Globus pallidus (tissue), 1 donor: ENCODE data around the gene BMS1.
"Not testable (repeated sequence)": the region's sequence is repeated elsewhere in the genome, so short reads cannot be mapped to it uniquely, and the experiment has no call there.

Experiments used
- DNase-seq: peaks from one replicate; pipeline ENCODE4 v3.0.0-alpha.2; 2015; ENCODE audit warnings: low spot score

Gene BMS1

GRCh38 chr10:42785759-42786158, 3.2 kb downstream of the BMS1 start:
- DNase-seq: no peak

- no peak for DNase-seq
Observed at GRCh38 chr10:42790835-42791234, 8.2 kb downstream of the BMS1 start.

DNA sequence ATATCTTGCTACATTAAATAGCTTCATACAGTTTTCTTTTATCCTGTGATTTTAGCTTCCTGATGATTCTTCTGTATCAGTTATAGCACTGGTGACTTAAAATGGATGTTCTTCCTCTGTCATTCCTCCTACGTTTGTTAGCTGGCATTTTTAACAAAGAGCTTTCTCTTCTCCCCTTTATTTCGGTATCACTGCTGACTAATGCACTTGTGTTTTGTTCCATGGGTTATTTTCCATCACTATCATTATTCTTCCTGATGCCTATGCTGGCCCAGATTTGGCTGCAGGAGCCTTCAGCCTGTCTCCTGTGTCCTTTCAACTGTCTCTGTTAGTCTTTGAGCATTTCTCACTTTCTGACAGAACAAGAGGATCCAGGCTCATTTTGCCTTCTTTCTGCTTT, 13.1 kb downstream of the BMS1 start:
- DNase-seq: no peak

- DNase-seq: no peak
Observed at GRCh38 chr10:42801135-42801534, 18.5 kb downstream of the BMS1 start.

DNA sequence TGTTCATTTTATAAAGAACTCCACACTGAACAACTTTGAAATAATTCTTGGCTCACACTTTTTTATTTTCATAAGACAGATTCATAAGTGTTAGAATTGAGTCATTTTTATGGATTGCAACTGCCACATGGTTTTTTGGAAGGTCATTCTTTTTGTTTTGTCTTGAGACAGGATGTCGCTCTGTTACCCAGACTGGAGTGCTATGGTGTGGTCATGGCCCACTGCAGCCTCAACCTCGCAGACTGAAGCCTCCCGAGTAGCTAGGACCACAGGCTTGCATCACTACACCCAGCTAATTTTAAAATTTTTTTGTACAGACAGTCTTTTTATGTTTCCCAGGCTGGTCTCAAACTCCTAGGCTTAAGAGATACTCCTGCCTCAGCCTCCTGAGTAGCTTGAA, 20.3 kb downstream of the BMS1 start:
- no peak for DNase-seq

DNA sequence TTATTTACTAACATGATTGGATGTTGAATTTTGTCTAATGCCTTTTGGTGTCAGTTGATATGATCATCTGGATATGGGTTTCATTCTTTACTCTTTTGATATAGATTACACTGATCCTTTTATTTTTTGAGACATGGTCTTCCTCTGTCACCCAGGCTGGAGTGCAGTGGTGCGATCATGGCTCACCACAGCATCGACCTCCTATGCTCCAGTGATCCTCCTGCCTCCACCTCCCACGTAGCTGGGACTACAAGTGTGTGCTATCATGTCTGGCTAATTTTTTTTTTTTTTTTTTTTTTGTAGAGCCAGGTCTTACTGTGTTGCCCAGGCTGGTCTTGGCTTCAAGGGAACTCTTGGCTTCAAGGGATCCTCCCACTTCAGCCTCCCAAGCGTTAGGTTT, 27.1 kb downstream of the BMS1 start:
- DNase-seq: no peak

DNA sequence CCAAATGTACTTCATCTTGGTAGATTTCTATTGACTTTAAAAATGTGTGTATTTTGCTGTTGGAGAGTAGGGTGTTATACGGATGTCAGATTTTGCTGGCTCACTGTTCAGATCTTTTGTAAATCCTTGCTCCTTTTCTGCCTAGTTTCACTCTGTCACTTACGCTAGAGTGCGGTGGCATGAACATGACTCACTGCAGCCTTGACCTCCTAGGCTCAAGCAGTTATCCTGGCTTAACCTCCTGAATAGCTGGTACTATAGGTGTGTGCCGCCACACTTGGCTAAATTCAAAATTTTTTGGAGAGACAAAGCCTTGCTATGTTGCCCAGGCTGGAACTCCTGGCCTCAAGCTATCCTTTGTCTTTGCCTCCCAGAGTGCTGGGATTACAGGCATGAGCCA, 29.4 kb downstream of the BMS1 start:
- DNase-seq: no peak

- DNase-seq: not testable (repeated sequence)
Observed at GRCh38 chr10:42813989-42814687, 31.5 kb downstream of the BMS1 start.

DNA sequence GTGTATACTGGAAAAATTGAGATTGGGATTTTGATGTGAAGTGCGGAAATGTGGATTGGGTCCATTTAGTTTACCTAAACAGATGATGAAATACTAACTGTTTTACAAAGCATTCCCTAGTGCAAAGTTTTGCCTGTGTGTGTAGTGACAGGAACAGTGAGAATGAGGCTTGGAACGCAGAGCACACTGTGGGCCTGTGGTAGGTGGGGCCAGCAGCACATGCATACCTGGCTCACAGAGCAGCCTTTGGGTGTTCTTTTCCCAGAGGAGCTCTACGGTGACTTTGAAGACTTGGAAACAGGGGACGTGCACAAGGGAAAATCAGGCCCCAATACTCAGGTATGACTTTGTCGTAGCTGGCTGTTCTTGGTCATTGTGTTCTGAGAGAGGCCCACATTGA, 33.7 kb downstream of the BMS1 start:
- not testable (repeated sequence) for DNase-seq

- no peak for DNase-seq
Observed at GRCh38 chr10:42816912-42817311, 34.3 kb downstream of the BMS1 start.

- DNase-seq: not testable (repeated sequence)
Observed at GRCh38 chr10:42817417-42817816, 34.8 kb downstream of the BMS1 start.

GRCh38 chr10:42826759-42827158, 44.2 kb downstream of the BMS1 start:
- DNase-seq: not testable (repeated sequence)

DNA sequence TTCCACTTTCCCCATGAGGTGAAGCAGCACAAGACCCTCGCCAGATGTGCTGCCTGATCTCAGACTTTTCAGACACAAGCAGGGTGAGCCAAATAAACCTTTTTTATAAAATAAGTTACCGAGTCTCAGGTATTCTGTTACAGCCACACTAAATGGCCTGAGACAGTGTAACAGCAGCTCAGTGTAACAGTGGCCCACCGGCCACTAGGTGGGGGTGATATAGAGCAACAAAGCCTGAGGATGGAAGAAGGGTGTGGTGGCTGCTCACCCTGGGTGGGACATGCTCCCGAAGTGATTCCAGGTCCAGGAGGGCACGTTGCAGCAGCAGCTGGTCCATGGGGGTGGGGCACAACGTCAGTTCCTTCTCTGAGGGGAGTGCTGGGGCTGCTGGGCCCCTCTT, 44.6 kb downstream of the BMS1 start:
- no peak for DNase-seq

DNA sequence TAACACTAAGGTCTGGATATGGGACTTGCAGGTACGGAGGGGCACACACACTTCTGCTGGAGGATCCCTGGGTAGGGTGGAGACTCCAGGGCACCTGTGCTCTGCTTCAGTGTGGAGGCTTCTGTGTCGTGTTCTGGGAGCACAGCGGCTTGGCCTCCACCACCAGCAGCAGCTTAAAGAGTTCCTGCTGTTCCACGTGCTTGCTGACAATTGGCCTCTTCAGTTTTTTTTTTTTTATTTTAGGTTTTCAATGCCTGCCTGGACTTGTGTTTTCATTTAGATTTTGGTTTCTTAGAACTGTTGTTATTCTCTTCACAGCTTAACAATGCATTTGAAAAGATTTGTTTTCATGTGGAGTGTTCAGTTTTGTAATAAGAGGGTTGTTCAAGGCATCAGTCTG, 45.8 kb downstream of the BMS1 start:
- DNase-seq: not testable (repeated sequence)

GRCh38 chr10:42830237-42830636, 47.6 kb downstream of the BMS1 start:
- DNase-seq: peak; percentile 25

DNA sequence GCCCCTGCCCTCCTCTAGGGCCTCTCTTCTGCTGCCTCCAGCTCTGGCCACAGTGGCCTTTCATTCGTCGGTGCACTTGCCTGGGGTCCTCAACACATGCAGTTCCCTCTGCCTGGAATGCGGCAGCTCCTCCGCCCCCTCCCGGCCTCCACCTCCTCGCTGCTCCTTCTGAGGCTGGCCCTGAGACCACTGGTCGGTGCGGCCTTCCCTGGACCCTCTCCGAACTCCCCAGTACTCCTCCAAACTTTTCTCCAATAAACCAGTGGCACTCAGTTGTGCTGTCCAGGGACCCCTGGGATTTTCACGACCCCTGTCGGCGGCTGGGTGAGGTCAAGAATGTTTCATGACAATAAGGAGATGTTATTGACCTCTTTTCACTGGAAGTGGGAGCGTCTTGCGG, 53.5 kb downstream of the BMS1 start:
- no peak for DNase-seq

GRCh38 chr10:42836771-42837468, 54.3 kb downstream of the BMS1 start:
- DNase-seq: no peak

DNA sequence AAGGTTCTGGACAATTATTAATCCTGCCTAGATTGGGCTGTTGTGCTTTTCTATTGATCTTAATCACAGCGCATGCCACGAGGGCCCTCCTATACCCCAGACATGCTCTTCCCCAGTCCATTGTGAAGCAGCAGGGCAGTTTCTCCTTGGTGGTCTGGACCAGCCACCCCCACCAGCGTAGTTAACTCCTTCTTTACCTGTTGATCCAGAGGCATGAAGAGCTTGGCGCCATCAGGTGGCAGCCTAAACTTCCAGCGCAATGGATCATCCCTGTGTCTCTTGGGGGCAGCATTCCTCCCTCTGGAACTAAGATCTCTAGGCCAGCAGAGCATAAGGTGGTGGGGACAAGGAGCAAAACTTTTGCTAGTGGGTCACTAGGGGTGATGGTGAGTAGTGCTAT, 62.2 kb downstream of the BMS1 start:
- not testable (repeated sequence) for DNase-seq

- not testable (repeated sequence) for DNase-seq
Observed at GRCh38 chr10:42847261-42847660, 64.7 kb downstream of the BMS1 start.

DNA sequence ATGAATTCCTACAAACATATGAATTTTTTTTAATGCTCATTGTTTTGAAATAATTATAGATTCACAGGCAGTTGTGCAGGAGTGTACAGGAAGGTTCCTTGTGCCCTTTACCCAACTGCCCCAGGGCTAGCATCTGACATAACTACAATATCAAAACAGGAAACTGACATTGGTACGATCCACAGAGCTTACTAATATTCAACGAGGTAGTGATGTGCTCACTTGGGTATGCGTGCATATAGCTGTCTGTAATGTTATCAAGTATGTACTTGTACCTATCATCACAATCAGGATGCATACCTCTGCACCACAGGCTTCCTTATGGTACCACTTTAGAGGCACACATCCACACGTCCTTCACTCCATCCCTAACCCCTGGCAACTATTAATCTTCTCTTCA, 68.3 kb downstream of the BMS1 start:
- DNase-seq: no peak

GRCh38 chr10:42859256-42859655, 76.7 kb downstream of the BMS1 start:
- no peak for DNase-seq

- DNase-seq: not testable (repeated sequence)
Observed at GRCh38 chr10:42860016-42860415, 77.4 kb downstream of the BMS1 start.

GRCh38 chr10:42862801-42863200, 80.2 kb downstream of the BMS1 start:
- not testable (repeated sequence) for DNase-seq

DNA sequence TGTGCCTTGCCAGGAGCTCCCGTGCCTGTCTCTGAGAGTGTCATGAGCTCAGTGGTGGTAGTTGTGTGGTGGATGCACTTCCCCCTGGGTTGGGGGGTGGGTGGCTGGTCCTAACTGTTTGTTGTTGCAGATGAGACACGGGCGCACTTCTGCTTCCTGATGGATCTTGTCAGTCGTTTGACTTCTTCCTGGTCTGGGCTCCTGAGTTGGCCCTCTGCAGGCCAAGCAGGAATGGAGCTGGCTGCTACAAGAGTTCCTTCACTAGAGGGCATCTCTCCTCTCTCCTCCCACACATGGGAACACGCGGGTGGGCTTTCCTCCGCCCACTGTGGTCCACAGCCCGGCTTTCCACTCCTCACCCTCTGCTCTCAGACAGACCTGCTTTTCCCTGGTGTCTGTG, 82.0 kb downstream of the BMS1 start:
- no peak for DNase-seq
